A549 (cell line): ENCODE results near the gene ELAC2. TPM values are rescaled to one million over a fixed set of nuclear protein-coding genes. Genes with fewer than 3 reads are reported as not detected.

ENCODE experiments used
- ATAC-seq, 2 experiments: fragments of 200-7000 bp in 1 of 2; fragments of >200 bp in 1 of 2; cut with Nextera tagmentation in 1 of 2; cut with Tn5 transposase in 1 of 2; 3 replicates each; pipeline versions ENCODE4 v1.8.0 to v1.9.1; 2018 to 2020; ENCODE audit warnings: mild to moderate bottlenecking in 1 of 2, moderate library complexity in 1 of 2
- CTCF ChIA-PET: fragments of 300-600 bp; sonication (Branson Sonifier 250); formaldehyde crosslinking; extraction: SDS; loops from one replicate; lab custom pipeline; 2021; ENCODE audit warnings: antibody characterized with exemption, inconsistent platforms; lab: Yijun Ruan, JAX
- POLR2A ChIA-PET: fragments of 350-600 bp; formaldehyde crosslinking; extraction: SDS; loops from one replicate; lab custom pipeline; 2021; ENCODE audit warnings: antibody characterized with exemption, inconsistent platforms; lab: Yijun Ruan, JAX
- DNase-seq, 2 experiments: peaks; one replicate each; pipeline versions ENCODE4 v3.0.0 to v3.0.0-alpha.2; 2011 to 2016; ENCODE audit warnings: low read depth in 1 of 2, low spot score in 1 of 2
- FAIRE-seq: peaks from 2 replicates; lab custom pipeline; 2011; peaks lifted over from hg19 to GRCh38; lab: Jason Lieb, UNC
- H3K27ac ChIP-seq, 2 experiments: fragments of >200 bp; sonication (Bioruptor Twin); formaldehyde crosslinking; 3 replicates each; pipeline ENCODE4 v1.5.1; 2016 to 2017
- H3K4me1 ChIP-seq: fragments of >200 bp; sonication (Bioruptor Twin); formaldehyde crosslinking; 3 replicates; pipeline ENCODE4 v1.6.1; 2016
- H3K4me2 ChIP-seq: fragments of >200 bp; sonication (Bioruptor Twin); formaldehyde crosslinking; 3 replicates; pipeline ENCODE4 v1.6.1; 2016
- H3K4me3 ChIP-seq: fragments of >200 bp; sonication (Bioruptor Twin); formaldehyde crosslinking; 3 replicates; pipeline ENCODE4 v1.5.1; 2016
- H3K9me3 ChIP-seq: fragments of >200 bp; sonication (Bioruptor Twin); formaldehyde crosslinking; 3 replicates; pipeline ENCODE4 v1.6.1; 2016
- BHLHE40 ChIP-seq: IDR thresholded peaks from 2 replicates; pipeline ENCODE4 v1.6.1; 2012; ENCODE audit warnings: low read depth, low read length, inconsistent platforms
- EHMT2 ChIP-seq: fragments of 200-600 bp; sonication (generic); IDR thresholded peaks from 2 replicates; pipeline ENCODE4 v1.6.1; 2016; ENCODE audit warnings: antibody characterized with exemption, low read depth, mild to moderate bottlenecking, moderate library complexity
- EP300 ChIP-seq, 2 experiments: fragments of >200 bp; sonication (Bioruptor Twin); formaldehyde crosslinking; IDR thresholded peaks; 2 replicates in 1 of 2; 3 replicates in 1 of 2; pipeline ENCODE4 v1.6.1; 2016 to 2017
- ESRRA ChIP-seq: fragments of 150-350 bp; IDR thresholded peaks from 2 replicates; pipeline ENCODE4 v1.6.1; 2014; ENCODE audit warnings: mild to moderate bottlenecking, low read length, borderline replicate concordance
- FOSB ChIP-seq: fragments of 250-450 bp; sonication (Bioruptor Pico); IDR thresholded peaks from 2 replicates; pipeline ENCODE4 v1.5.0; 2020; ENCODE audit warnings: mild to moderate bottlenecking, moderate library complexity
- HMGXB4 ChIP-seq: fragments of 250-450 bp; sonication (Bioruptor Pico); IDR thresholded peaks from 2 replicates; pipeline ENCODE4 v1.5.0; 2021; ENCODE audit warnings: mild to moderate bottlenecking, moderate library complexity, borderline replicate concordance
- HOXB5 ChIP-seq: fragments of 250-450 bp; sonication (Bioruptor Pico); IDR thresholded peaks from 2 replicates; pipeline ENCODE4 v1.5.0; 2020; ENCODE audit warnings: mild to moderate bottlenecking, moderate library complexity
- JUNB ChIP-seq: fragments of >200 bp; sonication (Bioruptor Twin); formaldehyde crosslinking; IDR thresholded peaks from 2 replicates; pipeline ENCODE4 v1.6.1; 2016
- KDM1A ChIP-seq: fragments of 200-600 bp; sonication (generic); IDR thresholded peaks from 2 replicates; pipeline ENCODE4 v1.6.1; 2016; ENCODE audit warnings: low read depth, mild to moderate bottlenecking
- KDM5A ChIP-seq: fragments of 200-600 bp; sonication (generic); IDR thresholded peaks from 2 replicates; pipeline ENCODE4 v1.6.1; 2016; ENCODE audit warnings: antibody characterized with exemption, mild to moderate bottlenecking
- MYC ChIP-seq: IDR thresholded peaks from 2 replicates; pipeline ENCODE4 v1.6.1; 2012; ENCODE audit warnings: mild to moderate bottlenecking, inconsistent platforms, low read length, improper control_type of control experiment, borderline replicate concordance
- PBX3 ChIP-seq: IDR thresholded peaks from 2 replicates; pipeline ENCODE4 v1.6.1; 2012
- PHF8 ChIP-seq: fragments of 200-600 bp; sonication (generic); IDR thresholded peaks from 2 replicates; pipeline ENCODE4 v1.6.1; 2016; ENCODE audit warnings: low read depth, mild to moderate bottlenecking, antibody characterized with exemption, moderate library complexity, borderline replicate concordance
- POLR2A ChIP-seq: IDR thresholded peaks from 2 replicates; pipeline ENCODE4 v1.6.1; 2012; ENCODE audit warnings: mild to moderate bottlenecking, low read length
- RAD21 ChIP-seq, 2 experiments: fragments of >200 bp in 1 of 2; sonication (Bioruptor Twin) in 1 of 2; formaldehyde crosslinking in 1 of 2; IDR thresholded peaks in 1 of 2; conservative IDR thresholded peaks in 1 of 2; 2 replicates in 1 of 2; 3 replicates in 1 of 2; pipeline ENCODE4 v1.6.1; 2012 to 2018; ENCODE audit warnings: inconsistent platforms in 1 of 2
- RFX5 ChIP-seq: fragments of 450-650 bp; IDR thresholded peaks from 2 replicates; pipeline ENCODE4 v1.7.1; 2014; ENCODE audit warnings: antibody characterized with exemption, mild to moderate bottlenecking, moderate library complexity
- SMC3 ChIP-seq: fragments of >200 bp; sonication (Bioruptor Twin); formaldehyde crosslinking; IDR thresholded peaks from 3 replicates; pipeline ENCODE4 v1.6.1; 2018; ENCODE audit warnings: inconsistent platforms
- USF2 ChIP-seq: fragments of 450-650 bp; IDR thresholded peaks from 2 replicates; pipeline ENCODE4 v1.6.1; 2014; ENCODE audit warnings: antibody characterized with exemption
- ZC3H11A ChIP-seq: fragments of 450-650 bp; IDR thresholded peaks from 2 replicates; pipeline ENCODE4 v1.6.1; 2014; ENCODE audit warnings: antibody characterized with exemption, mild to moderate bottlenecking
- ZFP36 ChIP-seq: fragments of 450-650 bp; IDR thresholded peaks from 2 replicates; pipeline ENCODE4 v1.6.1; 2014; ENCODE audit warnings: borderline replicate concordance; ENCODE audit not compliant: partially characterized antibody
- WGBS: methylation state at CpG from one replicate; pipeline ENCODE4 v1.1.6; 2017; ENCODE audit errors: missing lambda C conversion rate; 5-methylcytosine and 5-hydroxymethylcytosine counted together
- polyA minus RNA-seq: library from RNA; depleted of rRNA, polyadenylated mRNA; stranded (reverse); fragments of >200 nt; gene quantifications from 2 replicates; pipeline ENCODE4 v1.2.3, GENCODE V29; 2011; rRNA and poly(A)+ RNA removed
- polyA plus RNA-seq, 4 experiments: library from polyadenylated mRNA; depleted of rRNA in 3 of 4; stranded (reverse); fragments of >200 nt; fragmentation: RNase III in 1 of 4; extraction: RNeasy Plus Mini Kit Qiagen cat#74134 plus additional on column Dnase treatment in 1 of 4; gene quantifications; 2 replicates in 3 of 4; 3 replicates in 1 of 4; pipeline ENCODE4 v1.2.3, GENCODE V29; 2011 to 2017
- TF ChIP-seq, protein P1 (sequence below): IDR thresholded peaks from 2 replicates; pipeline ENCODE4 v1.6.1; 2012; ENCODE audit warnings: low read depth, borderline replicate concordance
- TF ChIP-seq, protein P2 (sequence below): IDR thresholded peaks from 2 replicates; pipeline ENCODE4 v1.6.1; 2012
- TF ChIP-seq, protein P3 (sequence below): fragments of 200-600 bp; sonication (generic); IDR thresholded peaks from 2 replicates; pipeline ENCODE4 v1.6.1; 2016; ENCODE audit warnings: antibody characterized with exemption, mild to moderate bottlenecking, moderate library complexity
- TF ChIP-seq, protein P4 (sequence below): fragments of >200 bp; sonication (Bioruptor Twin); formaldehyde crosslinking; IDR thresholded peaks from 3 replicates; pipeline ENCODE4 v1.6.1; 2016

Gene ELAC2, protein sequence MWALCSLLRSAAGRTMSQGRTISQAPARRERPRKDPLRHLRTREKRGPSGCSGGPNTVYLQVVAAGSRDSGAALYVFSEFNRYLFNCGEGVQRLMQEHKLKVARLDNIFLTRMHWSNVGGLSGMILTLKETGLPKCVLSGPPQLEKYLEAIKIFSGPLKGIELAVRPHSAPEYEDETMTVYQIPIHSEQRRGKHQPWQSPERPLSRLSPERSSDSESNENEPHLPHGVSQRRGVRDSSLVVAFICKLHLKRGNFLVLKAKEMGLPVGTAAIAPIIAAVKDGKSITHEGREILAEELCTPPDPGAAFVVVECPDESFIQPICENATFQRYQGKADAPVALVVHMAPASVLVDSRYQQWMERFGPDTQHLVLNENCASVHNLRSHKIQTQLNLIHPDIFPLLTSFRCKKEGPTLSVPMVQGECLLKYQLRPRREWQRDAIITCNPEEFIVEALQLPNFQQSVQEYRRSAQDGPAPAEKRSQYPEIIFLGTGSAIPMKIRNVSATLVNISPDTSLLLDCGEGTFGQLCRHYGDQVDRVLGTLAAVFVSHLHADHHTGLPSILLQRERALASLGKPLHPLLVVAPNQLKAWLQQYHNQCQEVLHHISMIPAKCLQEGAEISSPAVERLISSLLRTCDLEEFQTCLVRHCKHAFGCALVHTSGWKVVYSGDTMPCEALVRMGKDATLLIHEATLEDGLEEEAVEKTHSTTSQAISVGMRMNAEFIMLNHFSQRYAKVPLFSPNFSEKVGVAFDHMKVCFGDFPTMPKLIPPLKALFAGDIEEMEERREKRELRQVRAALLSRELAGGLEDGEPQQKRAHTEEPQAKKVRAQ
- polyA plus RNA-seq (2011; rRNA removed) (97.9 and 103 TPM in 2 replicates), polyA plus RNA-seq (2017; fragmentation: RNase III; extraction: RNeasy Plus Mini Kit Qiagen cat#74134 plus additional on column Dnase treatment) (106 to 114 TPM (median 109 TPM) in 3 replicates), polyA minus RNA-seq (197 and 211 TPM in 2 replicates)
- 159 and 180 TPM in 2 replicates for polyA plus RNA-seq (2012; cell fraction: cytosol; rRNA removed)
- polyA plus RNA-seq (2012; cell fraction: nucleus; rRNA removed), result 366 and 419 TPM in 2 replicates

DNA sequence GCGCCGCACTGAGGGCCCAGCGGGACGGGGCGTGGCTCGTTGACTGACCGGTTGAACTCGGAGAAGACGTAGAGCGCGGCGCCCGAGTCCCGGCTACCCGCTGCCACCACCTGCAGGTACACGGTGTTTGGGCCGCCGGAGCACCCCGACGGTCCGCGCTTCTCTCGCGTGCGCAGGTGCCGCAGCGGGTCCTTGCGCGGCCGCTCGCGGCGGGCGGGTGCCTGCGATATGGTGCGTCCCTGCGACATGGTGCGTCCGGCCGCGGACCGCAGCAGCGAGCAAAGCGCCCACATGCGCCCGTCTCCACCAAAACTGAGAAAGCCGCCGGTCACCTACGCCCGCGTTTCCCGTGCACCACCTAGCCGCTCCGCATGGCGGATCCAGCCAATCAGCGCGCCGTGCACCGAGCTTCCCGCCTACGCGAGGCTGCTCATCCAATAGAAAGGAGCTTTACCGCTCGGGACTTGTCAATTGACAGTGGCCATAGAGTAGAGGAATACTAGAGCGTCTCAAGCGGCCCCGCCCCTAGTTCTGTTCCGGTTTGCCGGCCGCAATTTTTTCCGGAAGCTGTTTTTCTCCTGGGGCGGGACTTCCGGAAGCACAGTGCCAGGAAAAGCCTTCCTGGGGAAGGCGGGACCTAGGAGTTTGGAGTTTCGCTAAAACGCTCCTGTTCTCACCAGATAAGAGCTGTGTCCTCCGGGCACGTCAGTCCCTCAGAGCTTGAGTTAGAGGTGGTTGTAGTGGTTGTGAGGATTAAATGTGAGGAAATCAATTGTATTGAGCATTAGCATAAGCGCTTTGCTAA lies at the start of gene ELAC2:
ELAC2 (minus strand) TSS at position 373 of the 805 bp plus-strand sequence; CDS start at position 293, 80 bp downstream.
- Histone ChIP-seq H3K27ac (peak within 1 kb of the TSS; percentile 85 to 91), H3K4me2 (peak within 1 kb of the TSS; percentile 79), H3K4me3 (peak within 1 kb of the TSS; percentile 80), H3K4me1 (peaks cover 13% of the 10 kb centered on the region), H3K9me3 (no peaks in the 10 kb centered on the region)
- ATAC-seq (peak; percentile 96 to 99), DNase-seq (peak; percentile 98 to 99), FAIRE-seq (peak; percentile 72)
- ChIA-PET CTCF (interaction anchor here (0.9 to 8.3 kb wide), 7 partner anchors 9 to 837 kb away, joined by 3 to 111 read pairs (median 4); no protein-coding TSS in a partner anchor), POLR2A (interaction anchor here (0.6 to 2.1 kb wide), 16 partner anchors 8 to 1283 kb away, joined by 3 to 18 read pairs (median 4); partner anchors contain the start of genes HS3ST3B1 and ZNF18)
- WGBS, result 2% methylated on average over 46 of the region's 79 CpGs
- peak; percentile 68 for TF ChIP-seq USF2
- TF ChIP-seq PBX3, result peak; percentile 90
- peak; percentile 90 for TF ChIP-seq POLR2A
- peak; percentile 74; the same call in 1 of the 2 replicates for TF ChIP-seq RFX5
- TF ChIP-seq KDM1A, result no peak
- TF ChIP-seq BHLHE40, result no peak
- TF ChIP-seq, protein P1, sequence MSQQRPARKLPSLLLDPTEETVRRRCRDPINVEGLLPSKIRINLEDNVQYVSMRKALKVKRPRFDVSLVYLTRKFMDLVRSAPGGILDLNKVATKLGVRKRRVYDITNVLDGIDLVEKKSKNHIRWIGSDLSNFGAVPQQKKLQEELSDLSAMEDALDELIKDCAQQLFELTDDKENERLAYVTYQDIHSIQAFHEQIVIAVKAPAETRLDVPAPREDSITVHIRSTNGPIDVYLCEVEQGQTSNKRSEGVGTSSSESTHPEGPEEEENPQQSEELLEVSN, result peak; percentile 46; the same call in 1 of the 2 replicates
- TF ChIP-seq SMC3, result no peak
- no peak for TF ChIP-seq ZFP36
- TF ChIP-seq EP300 (IDR thresholded peaks at IDR 0.05), result no peak
- TF ChIP-seq MYC, result peak; percentile 49; the same call in 1 of the 2 replicates
- TF ChIP-seq RAD21 (conservative IDR thresholded peaks at IDR 0.05 in 1 of 2, IDR thresholded peaks at IDR 0.05 in 1 of 2), result no peak
- TF ChIP-seq, protein P2, sequence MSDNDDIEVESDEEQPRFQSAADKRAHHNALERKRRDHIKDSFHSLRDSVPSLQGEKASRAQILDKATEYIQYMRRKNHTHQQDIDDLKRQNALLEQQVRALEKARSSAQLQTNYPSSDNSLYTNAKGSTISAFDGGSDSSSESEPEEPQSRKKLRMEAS, result peak; percentile 86
- TF ChIP-seq ESRRA, result no peak
- TF ChIP-seq HMGXB4 (CRISPR knock-in tag), result peak; percentile 56; the same call in 1 of the 2 replicates
- no peak for TF ChIP-seq JUNB
- TF ChIP-seq HOXB5 (CRISPR knock-in tag), result no peak
- peak; percentile 51; the same call in 1 of the 2 replicates for TF ChIP-seq KDM5A
- TF ChIP-seq, protein P3, sequence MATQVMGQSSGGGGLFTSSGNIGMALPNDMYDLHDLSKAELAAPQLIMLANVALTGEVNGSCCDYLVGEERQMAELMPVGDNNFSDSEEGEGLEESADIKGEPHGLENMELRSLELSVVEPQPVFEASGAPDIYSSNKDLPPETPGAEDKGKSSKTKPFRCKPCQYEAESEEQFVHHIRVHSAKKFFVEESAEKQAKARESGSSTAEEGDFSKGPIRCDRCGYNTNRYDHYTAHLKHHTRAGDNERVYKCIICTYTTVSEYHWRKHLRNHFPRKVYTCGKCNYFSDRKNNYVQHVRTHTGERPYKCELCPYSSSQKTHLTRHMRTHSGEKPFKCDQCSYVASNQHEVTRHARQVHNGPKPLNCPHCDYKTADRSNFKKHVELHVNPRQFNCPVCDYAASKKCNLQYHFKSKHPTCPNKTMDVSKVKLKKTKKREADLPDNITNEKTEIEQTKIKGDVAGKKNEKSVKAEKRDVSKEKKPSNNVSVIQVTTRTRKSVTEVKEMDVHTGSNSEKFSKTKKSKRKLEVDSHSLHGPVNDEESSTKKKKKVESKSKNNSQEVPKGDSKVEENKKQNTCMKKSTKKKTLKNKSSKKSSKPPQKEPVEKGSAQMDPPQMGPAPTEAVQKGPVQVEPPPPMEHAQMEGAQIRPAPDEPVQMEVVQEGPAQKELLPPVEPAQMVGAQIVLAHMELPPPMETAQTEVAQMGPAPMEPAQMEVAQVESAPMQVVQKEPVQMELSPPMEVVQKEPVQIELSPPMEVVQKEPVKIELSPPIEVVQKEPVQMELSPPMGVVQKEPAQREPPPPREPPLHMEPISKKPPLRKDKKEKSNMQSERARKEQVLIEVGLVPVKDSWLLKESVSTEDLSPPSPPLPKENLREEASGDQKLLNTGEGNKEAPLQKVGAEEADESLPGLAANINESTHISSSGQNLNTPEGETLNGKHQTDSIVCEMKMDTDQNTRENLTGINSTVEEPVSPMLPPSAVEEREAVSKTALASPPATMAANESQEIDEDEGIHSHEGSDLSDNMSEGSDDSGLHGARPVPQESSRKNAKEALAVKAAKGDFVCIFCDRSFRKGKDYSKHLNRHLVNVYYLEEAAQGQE, result no peak
- no peak for TF ChIP-seq ZC3H11A
- TF ChIP-seq FOSB (CRISPR knock-in tag), result no peak
- TF ChIP-seq PHF8, result peak; percentile 54; the same call in 1 of the 2 replicates
- no peak for TF ChIP-seq EHMT2
- TF ChIP-seq, protein P4, sequence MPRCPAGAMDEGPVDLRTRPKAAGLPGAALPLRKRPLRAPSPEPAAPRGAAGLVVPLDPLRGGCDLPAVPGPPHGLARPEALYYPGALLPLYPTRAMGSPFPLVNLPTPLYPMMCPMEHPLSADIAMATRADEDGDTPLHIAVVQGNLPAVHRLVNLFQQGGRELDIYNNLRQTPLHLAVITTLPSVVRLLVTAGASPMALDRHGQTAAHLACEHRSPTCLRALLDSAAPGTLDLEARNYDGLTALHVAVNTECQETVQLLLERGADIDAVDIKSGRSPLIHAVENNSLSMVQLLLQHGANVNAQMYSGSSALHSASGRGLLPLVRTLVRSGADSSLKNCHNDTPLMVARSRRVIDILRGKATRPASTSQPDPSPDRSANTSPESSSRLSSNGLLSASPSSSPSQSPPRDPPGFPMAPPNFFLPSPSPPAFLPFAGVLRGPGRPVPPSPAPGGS, result peak; percentile 86
